GM12874 (cell line): ENCODE measurements around the gene ZSWIM4.

Experiments used
- TF ChIP-seq, protein P1 (sequence below): IDR thresholded peaks from 2 replicates; pipeline ENCODE4 v1.5.1; 2011; ENCODE audit warnings: low read depth, mild to moderate bottlenecking, control low read depth, low read length, moderate library complexity; ENCODE audit not compliant: insufficient read depth

ZSWIM4 gene

DNA sequence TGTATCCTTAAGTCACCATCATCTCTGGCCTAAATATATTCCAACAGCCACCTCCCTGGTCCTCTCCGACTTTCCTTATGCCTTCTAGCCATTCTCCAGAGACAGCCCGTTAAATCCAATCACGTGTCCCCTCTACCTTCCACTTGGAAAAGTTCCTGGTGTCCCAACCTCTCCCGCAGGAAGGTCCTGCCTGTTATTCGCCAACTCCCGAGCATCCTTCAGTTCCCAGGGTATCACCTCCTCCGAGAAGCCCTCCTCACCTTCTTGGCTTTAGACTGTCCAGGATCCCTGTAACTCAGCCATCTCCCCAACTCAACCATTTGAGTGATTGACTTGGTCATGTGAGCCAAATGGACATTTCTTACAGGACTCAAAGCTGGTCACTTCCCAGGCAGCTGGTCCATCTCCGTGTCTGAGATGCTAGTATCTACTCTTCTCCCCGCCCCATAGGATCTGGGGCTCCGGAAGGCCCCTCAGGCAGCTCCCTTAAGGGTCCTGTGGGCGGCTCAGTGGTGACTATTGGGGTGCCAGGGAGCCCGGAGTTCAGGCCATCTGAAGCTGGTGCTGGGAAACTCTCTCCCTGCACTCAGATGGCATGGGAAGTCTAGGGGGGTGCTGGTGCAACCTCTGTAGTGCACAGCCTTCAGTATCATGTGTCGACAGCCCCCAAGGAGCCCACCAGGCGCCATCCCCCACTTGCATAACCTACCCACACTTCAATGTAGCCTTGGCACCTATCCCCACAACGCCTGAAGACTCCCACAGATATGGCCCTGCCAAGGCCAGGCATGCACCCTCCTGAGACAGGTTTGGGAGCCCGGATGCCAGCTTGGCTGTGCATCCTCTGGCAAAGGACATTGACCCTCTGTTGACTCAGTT is 53.8 kb downstream of the ZSWIM4 start:
- TF ChIP-seq, protein P1, sequence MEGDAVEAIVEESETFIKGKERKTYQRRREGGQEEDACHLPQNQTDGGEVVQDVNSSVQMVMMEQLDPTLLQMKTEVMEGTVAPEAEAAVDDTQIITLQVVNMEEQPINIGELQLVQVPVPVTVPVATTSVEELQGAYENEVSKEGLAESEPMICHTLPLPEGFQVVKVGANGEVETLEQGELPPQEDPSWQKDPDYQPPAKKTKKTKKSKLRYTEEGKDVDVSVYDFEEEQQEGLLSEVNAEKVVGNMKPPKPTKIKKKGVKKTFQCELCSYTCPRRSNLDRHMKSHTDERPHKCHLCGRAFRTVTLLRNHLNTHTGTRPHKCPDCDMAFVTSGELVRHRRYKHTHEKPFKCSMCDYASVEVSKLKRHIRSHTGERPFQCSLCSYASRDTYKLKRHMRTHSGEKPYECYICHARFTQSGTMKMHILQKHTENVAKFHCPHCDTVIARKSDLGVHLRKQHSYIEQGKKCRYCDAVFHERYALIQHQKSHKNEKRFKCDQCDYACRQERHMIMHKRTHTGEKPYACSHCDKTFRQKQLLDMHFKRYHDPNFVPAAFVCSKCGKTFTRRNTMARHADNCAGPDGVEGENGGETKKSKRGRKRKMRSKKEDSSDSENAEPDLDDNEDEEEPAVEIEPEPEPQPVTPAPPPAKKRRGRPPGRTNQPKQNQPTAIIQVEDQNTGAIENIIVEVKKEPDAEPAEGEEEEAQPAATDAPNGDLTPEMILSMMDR: no peak

DNA sequence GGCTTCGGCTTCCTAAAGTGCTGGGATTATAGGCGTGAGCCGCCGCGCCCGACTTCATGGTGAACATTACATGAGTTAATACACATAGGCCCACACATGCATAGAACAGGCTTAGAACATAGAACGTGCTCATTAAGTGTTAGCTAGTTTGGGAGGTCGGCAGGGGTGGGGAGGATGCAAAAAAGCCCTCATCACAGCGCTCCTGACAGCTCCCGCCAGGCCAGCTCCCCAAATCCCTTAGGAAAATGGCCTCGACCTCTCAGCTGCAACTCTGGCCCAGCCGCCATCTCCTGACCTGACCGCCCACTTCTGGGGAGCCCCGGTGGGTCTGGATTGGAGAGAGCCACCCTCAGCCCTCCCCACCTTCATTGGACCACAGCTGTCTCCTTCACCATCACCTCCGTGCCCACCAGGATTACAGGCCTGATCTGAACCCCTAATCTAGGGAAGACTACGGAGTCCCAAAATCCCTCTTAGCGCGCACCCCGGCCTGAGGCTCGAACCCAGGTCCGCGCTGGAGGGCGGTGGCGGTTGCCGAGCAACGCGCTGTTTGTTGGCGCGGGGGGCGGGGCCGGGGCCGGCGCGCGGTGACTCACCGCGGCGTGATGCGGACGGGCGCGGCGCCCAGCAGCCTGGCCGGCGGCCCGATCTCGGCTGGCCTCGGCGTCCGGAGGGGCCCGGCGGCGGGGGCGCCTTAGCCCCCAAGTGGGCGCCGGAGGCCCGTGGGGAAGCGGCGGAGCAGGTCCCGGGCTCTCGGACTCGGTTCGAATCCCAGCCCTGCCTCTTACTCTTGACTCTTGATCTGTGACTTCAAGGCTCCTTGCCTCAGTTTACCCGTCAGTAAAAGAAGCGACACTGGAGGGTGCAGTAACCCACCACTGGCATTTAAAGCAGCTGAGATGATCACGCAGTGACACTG is 55.0 kb downstream of the ZSWIM4 start:
- TF ChIP-seq, protein P1: no peak

DNA sequence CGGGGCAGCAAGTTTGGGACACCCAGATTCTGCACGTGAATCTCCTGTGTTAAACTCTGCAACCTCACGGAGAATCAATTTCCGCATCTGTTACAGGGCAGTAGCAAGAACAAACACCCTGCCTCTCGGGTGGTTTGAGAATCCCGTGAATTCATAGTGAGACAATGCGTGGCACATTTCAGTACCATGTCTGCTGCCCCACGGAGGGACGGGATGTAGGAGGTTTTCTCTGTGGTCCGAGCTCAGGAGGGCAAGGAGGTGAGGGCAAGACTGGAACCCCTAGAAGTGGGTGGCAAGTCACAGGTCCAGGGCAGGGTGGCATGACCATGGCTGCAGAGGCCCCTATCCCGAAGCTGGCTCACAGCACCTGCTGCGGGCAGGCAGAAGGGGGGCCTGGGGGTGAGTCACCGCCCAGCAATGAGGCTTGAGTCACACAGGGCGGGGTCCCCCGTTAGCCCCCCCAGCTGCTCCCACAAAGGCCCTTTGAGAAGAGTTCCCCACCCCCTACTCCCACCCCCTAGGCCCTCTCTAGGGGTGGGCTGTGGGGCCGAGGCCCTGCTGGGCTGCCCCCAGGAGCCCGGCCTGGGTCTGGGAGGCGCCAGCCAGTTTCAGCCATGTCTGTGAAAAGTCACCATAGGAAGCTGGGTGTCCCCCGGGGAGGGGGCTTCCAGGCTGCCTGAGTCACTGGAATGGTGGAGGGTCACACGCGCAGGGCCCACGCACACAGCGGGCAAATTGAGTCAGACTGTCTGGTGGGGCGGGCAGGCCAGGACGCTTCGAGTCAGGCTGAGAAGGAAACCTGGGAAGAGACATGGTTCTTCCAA is 55.9 kb downstream of the ZSWIM4 start:
- TF ChIP-seq, protein P1: no peak

DNA sequence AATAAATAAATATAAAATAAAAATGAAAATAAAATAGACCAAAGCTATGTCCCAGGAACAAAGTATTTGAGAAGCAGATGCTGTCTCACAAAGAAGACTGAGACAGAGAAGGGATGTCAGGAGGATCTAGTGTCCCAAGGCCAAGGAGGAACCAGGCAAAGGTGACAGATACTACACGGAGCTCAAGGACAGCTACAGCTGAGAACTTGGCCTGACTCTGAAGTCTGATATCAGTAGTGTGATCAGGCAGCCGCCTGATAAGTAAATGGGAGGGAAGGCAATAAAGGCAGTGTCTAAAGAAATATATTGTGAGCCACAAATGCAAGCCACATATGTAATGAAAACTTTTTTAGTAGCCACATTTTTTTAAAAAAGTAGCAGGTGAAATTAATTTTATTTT is 61.3 kb downstream of the ZSWIM4 start:
- TF ChIP-seq, protein P1: no peak

DNA sequence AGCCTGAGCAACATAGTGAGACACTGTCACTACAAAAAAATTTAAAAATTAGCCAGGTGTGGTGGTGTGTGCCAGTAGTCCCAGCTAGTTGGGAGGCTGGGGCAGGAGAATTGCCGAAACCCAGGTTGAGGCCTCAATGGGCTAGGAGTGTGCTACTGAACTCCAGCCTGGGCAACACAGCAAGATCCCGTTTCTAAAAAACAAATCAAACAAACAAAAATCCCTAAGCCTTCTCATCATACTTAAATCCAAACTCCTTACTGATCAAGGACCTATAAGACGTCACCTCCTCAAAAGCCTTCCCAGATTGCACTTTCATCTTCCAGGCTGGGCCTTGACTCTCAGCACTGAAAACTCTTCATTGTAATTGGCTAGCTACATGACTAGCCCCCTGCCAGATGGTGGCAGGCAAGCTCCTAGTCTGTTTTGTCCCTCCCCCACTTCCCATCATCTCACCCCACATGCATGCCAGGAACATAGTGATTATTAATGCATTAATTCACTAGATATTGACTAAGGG is 64.2 kb downstream of the ZSWIM4 start:
- TF ChIP-seq, protein P1: 0 out of 2 replicates have a peak, but pooled peaks have one; percentile 6

DNA sequence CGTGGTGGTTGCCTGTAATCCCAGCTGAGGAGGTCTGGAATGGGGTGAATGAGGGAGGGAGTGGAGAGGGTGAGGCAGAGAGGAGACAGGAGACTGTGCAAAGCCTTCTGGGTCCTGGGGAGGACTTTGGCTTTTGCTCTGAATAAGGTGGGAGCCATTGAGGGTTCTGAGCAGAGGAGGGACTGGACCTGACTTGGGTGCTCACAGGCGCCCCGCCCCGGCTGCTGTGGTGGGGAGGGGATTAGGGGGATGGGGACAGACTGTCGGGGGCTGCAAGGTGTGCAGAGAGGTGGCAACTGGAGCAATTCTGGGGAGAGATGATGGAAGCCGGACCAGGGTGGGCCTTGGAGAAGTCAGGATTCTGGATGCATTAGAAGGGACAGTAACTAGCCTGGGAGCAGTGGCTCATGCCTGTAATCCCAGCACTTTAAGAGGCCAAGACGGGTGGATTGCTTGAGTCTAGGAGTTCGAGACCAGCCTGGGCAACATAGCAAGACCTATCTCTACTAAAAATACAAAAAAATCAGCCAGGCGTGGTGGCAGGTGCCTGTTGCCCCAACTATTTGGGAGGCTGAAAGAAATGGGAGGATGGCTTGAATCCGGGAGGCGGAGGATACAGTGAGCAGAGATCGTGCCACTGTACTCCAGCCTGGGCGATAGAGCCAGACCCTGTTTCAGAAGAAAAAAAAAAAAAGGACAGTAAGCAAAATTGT is 65.6 kb downstream of the ZSWIM4 start:
- TF ChIP-seq, protein P1: no peak
